Mucosa of rectum (tissue), 2 donors: ENCODE results near the gene LASP1.

ENCODE experiments used
- H3K27ac ChIP-seq, 2 donors: one replicate each; pipeline ENCODE4 v1.7.0; 2013; ENCODE audit warnings: inconsistent platforms in 2 of 2, low read depth in 2 of 2, low read length in 2 of 2
- H3K27me3 ChIP-seq, 2 donors: one replicate each; pipeline ENCODE4 v1.7.0; 2013; ENCODE audit warnings: low read length in 2 of 2; ENCODE audit not compliant: control insufficient read depth in 2 of 2, insufficient read depth in 2 of 2
- H3K36me3 ChIP-seq, 2 donors: one replicate each; pipeline ENCODE4 v1.7.0; 2013; ENCODE audit warnings: low read length in 2 of 2; ENCODE audit not compliant: control insufficient read depth in 2 of 2, insufficient read depth in 2 of 2
- H3K4me1 ChIP-seq, 2 donors: one replicate each; pipeline ENCODE4 v1.7.0; 2013; ENCODE audit warnings: low read length in 2 of 2, mild to moderate bottlenecking in 1 of 2; ENCODE audit not compliant: control insufficient read depth in 2 of 2, insufficient read depth in 2 of 2
- H3K4me3 ChIP-seq, 2 donors: one replicate each; pipeline ENCODE4 v1.7.0; 2013; ENCODE audit warnings: low read length in 2 of 2
- H3K9ac ChIP-seq, 2 donors: one replicate each; pipeline ENCODE4 v1.7.0; 2013; ENCODE audit warnings: low read length in 2 of 2, low read depth in 1 of 2, mild to moderate bottlenecking in 1 of 2
- H3K9me3 ChIP-seq, 2 donors: one replicate each; pipeline ENCODE4 v1.7.0; 2013; ENCODE audit warnings: low read length in 2 of 2; ENCODE audit not compliant: control insufficient read depth in 2 of 2
- donor health status: healthy.
- donor health status: Normal muscosa, but diverticular disease.

Gene LASP1

DNA sequence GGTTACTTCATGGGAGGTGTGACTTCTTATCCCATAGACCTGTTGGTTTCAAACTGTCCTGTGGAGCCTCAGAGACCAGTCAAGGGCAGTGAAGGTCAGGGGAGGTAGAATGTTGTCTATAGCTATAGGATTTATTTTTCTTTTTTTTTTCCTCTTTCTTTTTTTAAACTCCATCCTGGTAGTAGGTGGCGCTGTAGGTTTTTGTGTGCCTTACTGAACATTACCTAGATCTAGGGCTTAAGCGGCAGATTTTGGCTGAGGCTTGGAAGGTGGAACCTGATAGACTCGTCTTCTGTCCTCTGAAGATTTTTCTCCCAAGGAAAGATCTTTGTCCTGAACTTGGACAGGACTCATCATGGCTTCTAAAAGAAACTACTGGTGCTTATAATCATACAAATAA is 47.4 kb downstream of the LASP1 start:
- no peak overlapping the region for H3K27ac ChIP-seq
- peaks cover 14 to 18% of the 10 kb centered on the region in 2 donors for H3K4me1 ChIP-seq
- no peaks in the 10 kb centered on the region for H3K27me3 ChIP-seq
- peaks cover 66 to 69% of the 10 kb centered on the region in 2 donors for H3K36me3 ChIP-seq
- H3K9ac ChIP-seq: no peak overlapping the region
- no peaks in the 10 kb centered on the region for H3K9me3 ChIP-seq
- no peak overlapping the region for H3K4me3 ChIP-seq

DNA sequence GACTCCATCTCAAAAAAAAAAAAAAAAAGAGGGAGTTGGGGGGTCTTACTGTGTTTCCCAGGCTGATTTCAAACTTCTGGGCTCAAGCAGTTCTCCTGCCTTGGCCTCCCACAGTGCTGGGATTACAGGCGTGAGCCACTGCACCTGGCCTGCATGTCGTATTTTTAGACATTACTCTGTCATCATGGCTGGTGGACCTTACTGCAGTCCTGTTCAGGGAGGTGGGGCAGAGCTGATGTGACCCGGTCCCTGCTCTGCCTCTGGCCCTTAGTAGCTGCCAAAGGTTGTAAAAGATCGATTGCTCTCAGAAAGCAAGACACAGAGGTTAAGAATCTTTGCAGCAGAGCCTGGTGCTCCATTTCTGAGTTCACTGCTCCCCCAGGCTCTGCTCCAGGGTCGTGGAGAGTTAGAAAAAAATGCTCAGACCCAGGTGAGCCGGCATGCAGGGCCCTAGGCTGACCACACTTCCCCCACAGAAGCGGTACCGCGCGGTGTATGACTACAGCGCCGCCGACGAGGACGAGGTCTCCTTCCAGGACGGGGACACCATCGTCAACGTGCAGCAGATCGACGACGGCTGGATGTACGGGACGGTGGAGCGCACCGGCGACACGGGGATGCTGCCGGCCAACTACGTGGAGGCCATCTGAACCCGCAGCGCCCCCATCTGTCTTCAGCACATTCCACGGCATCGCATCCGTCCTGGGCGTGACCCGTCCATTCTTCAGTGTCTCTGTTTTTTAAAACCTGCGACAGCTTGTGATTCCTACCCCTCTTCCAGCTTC is 48.5 kb downstream of the LASP1 start:
- H3K4me1 ChIP-seq: peaks cover 18% of the 10 kb centered on the region in 2 donors
- peaks cover 57 to 62% of the 10 kb centered on the region in 2 donors for H3K36me3 ChIP-seq
- no peaks in the 10 kb centered on the region for H3K27me3 ChIP-seq
- H3K27ac ChIP-seq: no peak overlapping the region
- no peak overlapping the region for H3K9ac ChIP-seq
- no peaks in the 10 kb centered on the region for H3K9me3 ChIP-seq
- H3K4me3 ChIP-seq: no peak overlapping the region

DNA sequence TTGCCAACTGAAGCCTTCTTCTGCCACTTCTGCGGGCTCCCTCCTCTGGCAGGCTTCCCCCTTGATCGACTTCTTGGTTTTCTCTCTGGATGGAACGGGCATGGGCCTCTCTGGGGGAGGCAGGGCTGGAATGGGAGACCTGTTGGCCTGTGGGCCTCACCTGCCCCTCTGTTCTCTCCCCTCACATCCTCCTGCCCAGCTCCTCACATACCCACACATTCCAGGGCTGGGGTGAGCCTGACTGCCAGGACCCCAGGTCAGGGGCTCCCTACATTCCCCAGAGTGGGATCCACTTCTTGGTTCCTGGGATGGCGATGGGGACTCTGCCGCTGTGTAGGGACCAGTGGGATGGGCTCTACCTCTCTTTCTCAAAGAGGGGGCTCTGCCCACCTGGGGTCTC is 49.1 kb downstream of the LASP1 start:
- Histone ChIP-seq H3K4me3 (no peak overlapping the region), H3K4me1 (peaks cover 18% of the 10 kb centered on the region in 2 donors), H3K36me3 (peaks cover 56 to 62% of the 10 kb centered on the region in 2 donors), H3K9me3 (no peaks in the 10 kb centered on the region), H3K27ac (no peak overlapping the region), H3K27me3 (no peaks in the 10 kb centered on the region), H3K9ac (no peak overlapping the region)

DNA sequence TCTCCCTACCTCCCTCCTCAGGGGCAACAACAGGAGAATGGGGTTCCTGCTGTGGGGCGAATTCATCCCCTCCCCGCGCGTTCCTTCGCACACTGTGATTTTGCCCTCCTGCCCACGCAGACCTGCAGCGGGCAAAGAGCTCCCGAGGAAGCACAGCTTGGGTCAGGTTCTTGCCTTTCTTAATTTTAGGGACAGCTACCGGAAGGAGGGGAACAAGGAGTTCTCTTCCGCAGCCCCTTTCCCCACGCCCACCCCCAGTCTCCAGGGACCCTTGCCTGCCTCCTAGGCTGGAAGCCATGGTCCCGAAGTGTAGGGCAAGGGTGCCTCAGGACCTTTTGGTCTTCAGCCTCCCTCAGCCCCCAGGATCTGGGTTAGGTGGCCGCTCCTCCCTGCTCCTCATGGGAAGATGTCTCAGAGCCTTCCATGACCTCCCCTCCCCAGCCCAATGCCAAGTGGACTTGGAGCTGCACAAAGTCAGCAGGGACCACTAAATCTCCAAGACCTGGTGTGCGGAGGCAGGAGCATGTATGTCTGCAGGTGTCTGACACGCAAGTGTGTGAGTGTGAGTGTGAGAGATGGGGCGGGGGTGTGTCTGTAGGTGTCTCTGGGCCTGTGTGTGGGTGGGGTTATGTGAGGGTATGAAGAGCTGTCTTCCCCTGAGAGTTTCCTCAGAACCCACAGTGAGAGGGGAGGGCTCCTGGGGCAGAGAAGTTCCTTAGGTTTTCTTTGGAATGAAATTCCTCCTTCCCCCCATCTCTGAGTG is 49.6 kb downstream of the LASP1 start:
- Histone ChIP-seq H3K27ac (no peak overlapping the region), H3K9me3 (no peaks in the 10 kb centered on the region), H3K9ac (no peak overlapping the region), H3K36me3 (peaks cover 51 to 56% of the 10 kb centered on the region in 2 donors), H3K4me3 (no peak overlapping the region), H3K4me1 (peaks cover 12 to 13% of the 10 kb centered on the region in 2 donors), H3K27me3 (no peaks in the 10 kb centered on the region)

DNA sequence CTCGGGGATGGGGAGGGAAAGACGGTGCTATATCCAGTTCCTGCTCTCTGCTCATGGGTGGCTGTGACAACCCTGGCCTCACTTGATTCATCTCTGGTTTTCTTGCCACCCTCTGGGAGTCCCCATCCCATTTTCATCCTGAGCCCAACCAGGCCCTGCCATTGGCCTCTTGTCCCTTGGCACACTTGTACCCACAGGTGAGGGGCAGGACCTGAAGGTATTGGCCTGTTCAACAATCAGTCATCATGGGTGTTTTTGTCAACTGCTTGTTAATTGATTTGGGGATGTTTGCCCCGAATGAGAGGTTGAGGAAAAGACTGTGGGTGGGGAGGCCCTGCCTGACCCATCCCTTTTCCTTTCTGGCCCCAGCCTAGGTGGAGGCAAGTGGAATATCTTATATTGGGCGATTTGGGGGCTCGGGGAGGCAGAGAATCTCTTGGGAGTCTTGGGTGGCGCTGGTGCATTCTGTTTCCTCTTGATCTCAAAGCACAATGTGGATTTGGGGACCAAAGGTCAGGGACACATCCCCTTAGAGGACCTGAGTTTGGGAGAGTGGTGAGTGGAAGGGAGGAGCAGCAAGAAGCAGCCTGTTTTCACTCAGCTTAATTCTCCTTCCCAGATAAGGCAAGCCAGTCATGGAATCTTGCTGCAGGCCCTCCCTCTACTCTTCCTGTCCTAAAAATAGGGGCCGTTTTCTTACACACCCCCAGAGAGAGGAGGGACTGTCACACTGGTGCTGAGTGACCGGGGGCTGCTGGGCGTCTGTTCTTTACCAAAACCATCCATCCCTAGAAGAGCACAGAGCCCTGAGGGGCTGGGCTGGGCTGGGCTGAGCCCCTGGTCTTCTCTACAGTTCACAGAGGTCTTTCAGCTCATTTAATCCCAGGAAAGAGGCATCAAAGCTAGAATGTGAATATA is 50.8 kb downstream of the LASP1 start:
- Histone ChIP-seq H3K27ac (no peak overlapping the region), H3K27me3 (no peaks in the 10 kb centered on the region), H3K4me1 (peaks cover 4 to 6% of the 10 kb centered on the region in 2 donors), H3K36me3 (peaks cover 40 to 44% of the 10 kb centered on the region in 2 donors), H3K9me3 (no peaks in the 10 kb centered on the region), H3K4me3 (no peak overlapping the region), H3K9ac (no peak overlapping the region)

DNA sequence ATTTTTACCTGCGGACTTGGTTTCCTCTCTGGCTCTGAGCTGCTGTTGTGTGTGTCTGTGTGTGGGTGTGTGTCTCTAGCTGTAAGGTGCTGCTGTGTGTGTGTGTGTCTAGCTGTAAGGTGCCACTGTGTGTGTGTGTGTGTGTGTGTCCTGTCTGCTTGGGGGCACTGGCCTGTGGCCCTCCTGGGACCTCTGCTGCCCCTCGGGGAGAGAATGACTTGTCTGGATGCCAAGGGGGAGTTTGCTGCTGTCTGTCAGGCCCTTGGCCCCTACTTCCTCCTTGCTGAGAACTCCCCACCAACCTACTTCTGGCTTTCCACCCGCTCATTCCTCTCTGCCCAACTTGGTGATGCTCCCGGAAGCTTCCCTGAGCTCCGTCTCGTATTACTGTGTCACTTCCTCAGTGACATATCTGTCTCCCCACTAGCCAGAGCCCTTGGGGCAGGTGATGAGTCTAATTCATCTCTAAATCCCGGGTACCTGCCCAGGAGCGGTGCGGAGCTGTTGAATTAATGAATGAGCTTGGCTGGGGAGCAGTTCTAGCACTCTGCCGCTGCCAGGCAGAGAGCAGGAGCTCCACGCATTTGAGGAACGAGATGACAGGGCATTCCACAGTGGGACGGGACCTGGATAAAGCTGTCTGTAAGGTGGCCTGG is 52.0 kb downstream of the LASP1 start:
- Histone ChIP-seq H3K9me3 (no peaks in the 10 kb centered on the region), H3K9ac (no peak overlapping the region), H3K4me1 (peaks cover 4 to 6% of the 10 kb centered on the region in 2 donors), H3K36me3 (peaks cover 32 to 37% of the 10 kb centered on the region in 2 donors), H3K27ac (no peak overlapping the region), H3K27me3 (no peaks in the 10 kb centered on the region), H3K4me3 (no peak overlapping the region)

DNA sequence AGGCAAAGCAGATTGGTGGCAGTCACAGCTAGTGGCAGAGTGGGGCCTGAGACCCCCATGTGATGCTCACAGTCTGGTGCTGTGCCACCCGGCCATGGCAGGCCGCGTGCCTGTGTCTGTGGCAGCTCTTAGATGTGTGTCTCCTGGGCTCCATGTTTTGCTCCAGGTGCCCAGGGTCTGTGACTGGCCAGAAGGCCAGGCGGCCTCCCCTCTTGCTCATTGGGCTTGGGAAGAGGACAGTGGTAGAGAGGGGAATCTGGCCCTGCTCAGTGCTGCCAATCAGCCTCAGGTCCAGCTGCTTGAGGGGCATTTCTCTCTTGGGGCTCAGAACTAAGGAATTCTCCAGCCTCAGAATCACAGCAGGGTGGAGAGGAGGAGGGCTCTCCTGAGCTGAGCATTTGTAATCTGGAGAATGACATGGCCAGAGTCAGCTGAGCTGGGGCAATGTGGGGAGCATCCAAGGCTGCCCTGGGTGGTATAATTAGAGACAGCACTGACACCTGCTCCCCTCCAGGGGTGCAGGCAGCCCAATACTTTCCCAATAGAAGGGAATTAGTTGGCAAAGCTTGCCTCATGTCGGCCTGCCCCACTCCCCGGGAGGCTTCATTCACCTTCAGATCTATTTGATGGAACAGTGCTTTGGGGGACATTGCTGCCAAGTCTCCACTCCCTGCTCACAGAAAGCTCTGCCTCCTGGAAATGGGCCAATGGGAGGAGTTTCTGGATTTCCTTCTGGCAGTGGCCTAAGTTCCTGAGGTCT is 52.9 kb downstream of the LASP1 start:
- H3K27me3 ChIP-seq: no peaks in the 10 kb centered on the region
- H3K36me3 ChIP-seq: peaks cover 23 to 29% of the 10 kb centered on the region in 2 donors
- no peaks in the 10 kb centered on the region for H3K9me3 ChIP-seq
- no peak overlapping the region for H3K9ac ChIP-seq
- H3K27ac ChIP-seq: no peak overlapping the region
- no peak overlapping the region for H3K4me3 ChIP-seq
- H3K4me1 ChIP-seq: peaks cover 4 to 6% of the 10 kb centered on the region in 2 donors

DNA sequence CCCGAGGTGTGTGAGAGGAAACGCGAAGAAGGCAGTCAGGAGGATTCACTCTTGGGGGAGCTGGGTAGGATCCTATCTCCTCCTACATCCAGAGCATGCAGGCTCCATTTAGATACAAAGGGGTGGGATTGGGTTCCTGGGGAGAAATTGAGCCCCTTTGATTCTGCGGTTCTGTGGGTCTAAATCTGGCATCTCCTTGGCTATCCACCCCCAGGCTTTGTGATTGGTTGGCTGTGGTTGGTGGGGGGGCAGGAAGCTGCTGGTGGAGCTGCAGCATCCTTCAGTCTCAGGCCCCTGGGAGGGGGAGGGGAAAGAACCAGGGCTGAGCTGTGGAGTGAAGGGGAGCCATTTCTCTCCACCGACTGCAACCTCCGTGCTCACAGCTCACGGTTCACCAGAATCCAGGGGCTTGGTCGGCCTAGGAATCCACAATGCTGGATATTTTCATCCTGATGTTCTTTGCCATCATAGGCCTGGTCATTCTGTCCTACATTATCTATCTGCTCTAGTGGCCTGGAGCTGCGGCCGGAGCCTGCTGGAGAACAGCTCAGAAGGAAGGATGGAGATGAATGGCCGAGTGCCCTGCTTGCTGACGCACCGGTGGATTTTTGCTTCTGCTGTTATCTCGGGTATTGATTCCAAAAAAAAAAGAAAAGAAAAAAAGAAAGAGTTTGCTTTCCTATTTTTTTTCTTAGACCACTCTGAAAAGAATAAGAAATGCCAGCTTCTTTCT is 55.6 kb downstream of the LASP1 start, which contains the start of gene LASP1NB:
LASP1NB (plus strand) TSS at position 352 of the 733 bp plus-strand sequence.
- Histone ChIP-seq H3K36me3 (peaks cover 0 to 3% of the 10 kb centered on the region in 2 donors), H3K9ac (no peak within 1 kb of the TSS), H3K27me3 (no peaks in the 10 kb centered on the region), H3K9me3 (no peaks in the 10 kb centered on the region), H3K27ac (no peak within 1 kb of the TSS), H3K4me3 (no peak within 1 kb of the TSS), H3K4me1 (peaks cover 4 to 6% of the 10 kb centered on the region in 2 donors)
